Ascending aorta (tissue), 2 donors: Measurements from ENCODE around the gene ZNF85. TPM values are rescaled to one million over a fixed set of nuclear protein-coding genes. Genes with fewer than 3 reads are reported as not detected.
"Not testable (repeated sequence)": the region's sequence is repeated elsewhere in the genome, so short reads cannot be mapped to it uniquely, and the experiment has no call there.

Experiments used
- DNase-seq, 2 donors: peaks; one replicate each; pipeline ENCODE4 v3.0.0-alpha.2; 2019; ENCODE audit warnings: low spot score in 2 of 2
- H3K27ac ChIP-seq, 2 donors: fragments of 200-600 bp; sonication (generic); one replicate each; pipeline ENCODE4 v1.5.1; 2016 to 2017; ENCODE audit warnings: mild to moderate bottlenecking in 1 of 2
- H3K27me3 ChIP-seq: fragments of 200-600 bp; sonication (generic); one replicate; pipeline ENCODE4 v1.5.1; 2017
- H3K36me3 ChIP-seq, 2 donors: fragments of 200-600 bp; sonication (generic); one replicate each; pipeline ENCODE4 v1.5.1; 2016
- H3K4me1 ChIP-seq, 2 donors: fragments of 200-600 bp; sonication (generic); one replicate each; pipeline ENCODE4 v1.5.1; 2016 to 2017; ENCODE audit warnings: mild to moderate bottlenecking in 1 of 2
- H3K4me3 ChIP-seq, 2 donors: fragments of 200-600 bp; sonication (generic); one replicate each; pipeline ENCODE4 v1.5.1; 2016 to 2017; ENCODE audit warnings: mild to moderate bottlenecking in 1 of 2
- H3K9me3 ChIP-seq, 2 donors: fragments of 200-600 bp; sonication (generic); one replicate each; pipeline ENCODE4 v1.5.1; 2016
- intact Hi-C: fragments of 100-400 bp; cut with DNase I; formaldehyde crosslinking; loops from one replicate; pipeline ENCODE4 v1.15.1; 2023
- total RNA-seq: library from RNA; depleted of rRNA; stranded (reverse); fragments of >200 nt; gene quantifications from one replicate; pipeline ENCODE4 v1.1.0, GENCODE V29; 2016
- TF ChIP-seq, protein P1 (sequence below), 3 experiments: fragments of 200-600 bp in 2 of 3; fragments of 450-650 bp in 1 of 3; sonication (generic) in 2 of 3; IDR thresholded peaks; one replicate each; pipeline ENCODE4 v1.5.1; 2016 to 2019; ENCODE audit warnings: antibody characterized with exemption in 3 of 3, mild to moderate bottlenecking in 1 of 3, moderate library complexity in 1 of 3

ZNF85 gene
- total RNA-seq, 1 donor from 2014 or later: 0.96 TPM

DNA sequence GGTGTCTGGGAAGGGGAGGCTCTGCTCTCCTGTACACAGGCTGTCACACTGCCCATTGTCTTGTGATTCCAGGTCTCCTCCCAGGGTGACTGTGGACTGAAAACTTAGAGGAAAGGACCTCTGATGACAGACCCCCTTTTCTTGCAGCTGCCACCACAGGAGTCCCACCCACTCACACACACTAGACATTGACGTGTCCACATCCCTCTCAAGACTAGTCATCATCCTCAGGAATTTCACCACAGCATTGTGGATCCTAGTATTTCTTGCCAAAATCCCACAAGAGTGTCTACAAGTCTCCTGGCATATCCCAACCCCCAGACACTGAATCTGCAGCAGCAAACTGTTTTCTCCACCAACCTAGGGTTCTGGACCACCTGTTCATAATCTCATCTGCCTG, 5.3 kb downstream of the ZNF85 start:
- Histone ChIP-seq H3K36me3 (peaks cover 0 to 3% of the 10 kb centered on the region in 2 donors), H3K4me3 (no peak overlapping the region), H3K27ac (no peak overlapping the region), H3K27me3 (no peaks in the 10 kb centered on the region), H3K4me1 (peaks cover 0 to 4% of the 10 kb centered on the region in 2 donors), H3K9me3 (no peaks in the 10 kb centered on the region)
- no peak for DNase-seq
- intact Hi-C loops: loop anchor here (10.0 kb wide), 2 partner anchors 96 to 364 kb away; partner anchors contain the start of genes ZNF430 and ZNF737
- TF ChIP-seq, protein P1, sequence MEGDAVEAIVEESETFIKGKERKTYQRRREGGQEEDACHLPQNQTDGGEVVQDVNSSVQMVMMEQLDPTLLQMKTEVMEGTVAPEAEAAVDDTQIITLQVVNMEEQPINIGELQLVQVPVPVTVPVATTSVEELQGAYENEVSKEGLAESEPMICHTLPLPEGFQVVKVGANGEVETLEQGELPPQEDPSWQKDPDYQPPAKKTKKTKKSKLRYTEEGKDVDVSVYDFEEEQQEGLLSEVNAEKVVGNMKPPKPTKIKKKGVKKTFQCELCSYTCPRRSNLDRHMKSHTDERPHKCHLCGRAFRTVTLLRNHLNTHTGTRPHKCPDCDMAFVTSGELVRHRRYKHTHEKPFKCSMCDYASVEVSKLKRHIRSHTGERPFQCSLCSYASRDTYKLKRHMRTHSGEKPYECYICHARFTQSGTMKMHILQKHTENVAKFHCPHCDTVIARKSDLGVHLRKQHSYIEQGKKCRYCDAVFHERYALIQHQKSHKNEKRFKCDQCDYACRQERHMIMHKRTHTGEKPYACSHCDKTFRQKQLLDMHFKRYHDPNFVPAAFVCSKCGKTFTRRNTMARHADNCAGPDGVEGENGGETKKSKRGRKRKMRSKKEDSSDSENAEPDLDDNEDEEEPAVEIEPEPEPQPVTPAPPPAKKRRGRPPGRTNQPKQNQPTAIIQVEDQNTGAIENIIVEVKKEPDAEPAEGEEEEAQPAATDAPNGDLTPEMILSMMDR (IDR thresholded peaks at IDR 0.05): no peak

DNA sequence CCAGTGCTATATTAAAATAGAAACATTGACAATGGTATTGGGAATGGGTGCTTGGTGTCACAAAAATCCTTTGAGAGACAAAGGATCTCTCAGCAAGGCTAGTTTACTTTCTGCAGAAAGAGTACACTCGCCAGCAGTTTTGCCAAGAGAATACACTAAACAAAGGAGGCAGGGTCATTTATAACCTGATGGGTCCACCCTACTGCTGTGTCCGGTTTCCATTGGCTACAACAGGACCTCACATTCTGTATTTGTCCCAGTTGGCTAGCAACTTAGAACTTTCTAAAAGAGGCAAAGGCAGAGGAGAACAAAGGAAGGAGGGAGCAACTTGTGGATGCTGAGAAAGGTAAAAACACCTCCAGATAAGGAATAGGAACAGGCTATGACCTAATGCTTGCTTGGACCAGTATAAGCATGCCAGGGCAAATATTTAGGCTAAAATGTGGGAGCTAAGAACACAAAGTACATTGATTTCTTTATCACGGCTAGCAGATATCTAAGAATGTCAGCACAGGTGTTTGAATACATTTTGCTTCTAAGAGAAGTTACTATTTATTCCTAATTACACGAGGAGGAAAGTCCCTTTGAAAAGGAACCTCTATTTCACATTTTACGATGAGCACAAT, 13.4 kb downstream of the ZNF85 start:
- Histone ChIP-seq H3K36me3 (peaks cover 6 to 46% of the 10 kb centered on the region in 2 donors), H3K9me3 (peaks cover 0 to 19% of the 10 kb centered on the region in 2 donors)
- H3K4me3 ChIP-seq, DNase-seq, H3K4me1 ChIP-seq, intact Hi-C loops, H3K27me3 ChIP-seq, H3K27ac ChIP-seq: not testable (repeated sequence)

DNA sequence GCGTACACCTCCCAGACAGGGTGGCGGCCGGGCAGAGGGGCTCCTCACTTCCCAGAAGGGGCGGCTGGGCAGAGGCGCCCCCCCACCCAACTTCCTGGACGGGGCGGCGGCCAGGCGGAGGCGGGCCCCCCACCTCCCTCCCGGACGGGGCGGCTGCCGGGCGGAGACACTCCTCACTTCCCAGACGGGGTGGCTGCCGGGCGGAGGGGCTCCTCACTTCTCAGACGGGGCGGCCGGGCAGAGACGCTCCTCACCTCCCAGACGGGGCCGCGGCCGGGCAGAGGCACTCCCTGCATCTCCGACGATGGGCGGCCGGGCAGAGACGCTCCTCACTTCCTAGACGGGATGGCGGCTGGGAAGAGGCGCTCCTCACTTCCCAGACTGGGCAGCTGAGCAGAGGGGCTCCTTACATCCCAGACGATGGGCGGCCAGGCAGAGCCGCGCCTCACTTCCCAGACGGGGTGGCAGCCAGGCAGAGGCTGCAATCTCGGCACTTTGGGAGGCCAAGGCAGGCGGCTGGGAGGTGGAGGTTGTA, 29.6 kb downstream of the ZNF85 start:
- Histone ChIP-seq H3K9me3 (peaks cover 22 to 53% of the 10 kb centered on the region in 2 donors), H3K36me3 (peaks cover 6 to 10% of the 10 kb centered on the region in 2 donors)
- DNase-seq, H3K4me3 ChIP-seq, intact Hi-C loops, H3K27ac ChIP-seq, H3K27me3 ChIP-seq, H3K4me1 ChIP-seq: not testable (repeated sequence)

DNA sequence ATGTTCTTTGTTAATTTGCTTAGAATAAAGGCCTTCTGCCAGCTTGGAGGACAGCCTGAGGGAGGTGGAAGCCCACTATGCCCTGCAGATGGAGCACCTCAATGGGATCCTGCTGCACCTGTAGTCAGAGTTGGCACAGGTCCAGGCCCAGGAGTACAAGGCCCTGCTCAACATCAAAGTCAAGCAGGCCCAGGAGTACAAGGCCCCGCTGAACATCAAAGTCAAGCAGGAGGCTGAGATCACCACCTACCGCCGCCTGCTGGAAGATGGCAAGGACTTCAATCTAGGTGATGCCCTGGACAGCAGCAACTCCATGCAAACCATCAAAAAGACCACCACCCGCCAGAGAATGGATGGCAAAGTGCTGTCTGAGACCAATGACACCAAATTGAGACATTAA, 41.7 kb downstream of the ZNF85 start:
- no peaks in the 10 kb centered on the region for H3K9me3 ChIP-seq
- no peak overlapping the region for H3K4me3 ChIP-seq
- intact Hi-C loops: no loop called here
- no peaks in the 10 kb centered on the region for H3K36me3 ChIP-seq
- no peak for DNase-seq
- TF ChIP-seq, protein P1 (IDR thresholded peaks at IDR 0.05): no peak
- H3K27me3 ChIP-seq: no peaks in the 10 kb centered on the region
- no peaks in the 10 kb centered on the region for H3K4me1 ChIP-seq
- H3K27ac ChIP-seq: no peak overlapping the region

DNA sequence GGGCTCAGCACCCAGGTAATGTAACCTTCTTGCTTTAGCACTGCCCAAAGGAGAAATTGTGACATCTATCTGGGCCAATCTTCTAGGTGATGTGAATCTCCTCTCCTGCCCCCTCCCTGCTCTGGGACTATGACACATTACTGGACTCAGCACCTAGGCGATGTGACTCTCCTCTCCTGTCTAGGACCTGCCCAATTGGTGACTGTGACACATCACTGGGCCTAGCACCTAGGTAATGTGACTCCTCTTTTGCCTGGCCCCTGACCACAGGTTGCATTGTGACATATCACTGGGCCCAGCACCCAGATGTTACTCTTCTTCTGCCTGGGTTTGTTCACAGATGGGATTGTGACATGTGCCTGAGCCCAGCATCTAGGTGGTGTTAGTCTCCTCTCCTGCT, 45.0 kb downstream of the ZNF85 start:
- Histone ChIP-seq H3K9me3 (no peaks in the 10 kb centered on the region), H3K27ac (no peak overlapping the region), H3K36me3 (no peaks in the 10 kb centered on the region), H3K4me3 (no peak overlapping the region), H3K27me3 (no peaks in the 10 kb centered on the region), H3K4me1 (no peaks in the 10 kb centered on the region)
- TF ChIP-seq, protein P1 (IDR thresholded peaks at IDR 0.05): no peak
- no peak for DNase-seq
- intact Hi-C loops: no loop called here

DNA sequence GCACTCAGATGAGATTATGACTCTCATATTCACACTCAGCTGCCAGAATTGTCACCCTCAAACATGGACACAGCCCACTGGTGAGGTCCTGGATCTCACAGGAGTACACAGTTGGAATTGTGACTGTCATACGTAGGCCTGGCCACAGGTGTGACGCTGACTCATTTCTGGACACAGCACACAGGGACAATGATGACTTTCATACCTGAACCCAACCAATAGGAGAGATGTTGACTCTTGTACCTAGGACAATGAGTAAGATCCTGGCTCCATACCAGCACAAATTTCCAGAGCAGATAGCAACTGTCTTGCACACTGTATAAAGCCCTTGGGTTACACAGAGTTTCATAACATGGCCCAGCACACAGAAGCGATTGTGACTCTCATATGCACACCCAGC, 46.4 kb downstream of the ZNF85 start:
- no peak overlapping the region for H3K27ac ChIP-seq
- H3K27me3 ChIP-seq: no peaks in the 10 kb centered on the region
- TF ChIP-seq, protein P1 (IDR thresholded peaks at IDR 0.05): no peak
- no peak for DNase-seq
- no peaks in the 10 kb centered on the region for H3K4me1 ChIP-seq
- H3K36me3 ChIP-seq: no peaks in the 10 kb centered on the region
- intact Hi-C loops: no loop called here
- H3K9me3 ChIP-seq: no peaks in the 10 kb centered on the region
- H3K4me3 ChIP-seq: no peak overlapping the region
